MM.1S (cell line): ENCODE measurements around the gene TMBIM4.

ENCODE experiments used
- CTCF ChIP-seq: fragments of 300-600 bp; sonication (generic); IDR thresholded peaks from 2 replicates; pipeline ENCODE4 v1.5.1; 2016; ENCODE audit warnings: antibody characterized with exemption, low read length, mixed read lengths
- EZH2phosphoT487 ChIP-seq: fragments of 300-600 bp; sonication (generic); IDR thresholded peaks from 2 replicates; pipeline ENCODE4 v1.6.1; 2018; ENCODE audit warnings: antibody characterized with exemption, low read length

DNA sequence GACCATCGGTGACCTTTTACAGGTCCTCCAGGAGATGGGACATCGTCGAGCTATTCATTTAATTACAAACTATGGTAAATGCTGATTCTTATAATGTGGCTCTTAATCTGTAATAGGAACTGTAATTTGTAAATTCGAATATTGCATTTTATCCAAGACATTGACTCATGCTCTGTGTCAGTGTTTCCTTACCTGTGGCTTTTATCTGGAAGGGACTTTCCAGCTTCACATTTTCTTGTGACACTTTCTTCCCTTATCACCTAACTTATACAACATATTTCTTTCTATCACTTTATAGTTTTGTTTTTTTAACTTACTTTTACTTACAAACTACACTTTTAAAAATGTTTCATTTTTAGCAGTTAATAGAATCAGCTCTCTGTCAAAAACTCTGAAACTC lies 34.0 kb upstream of the TMBIM4 start:
- TF ChIP-seq EZH2phosphoT487 (no peak), CTCF (no peak)
